Measurements from ENCODE around the gene SLC37A3. TPM values are rescaled to one million over a fixed set of nuclear protein-coding genes. Genes with fewer than 3 reads are reported as not detected.

Gene SLC37A3
- polyA plus RNA-seq (2011; rRNA removed) (46.4 and 53.2 TPM in 2 replicates), polyA plus RNA-seq (2017; fragmentation: RNase III; extraction: RNeasy Plus Mini Kit Qiagen cat#74134 plus additional on column Dnase treatment) (23.0 to 30.0 TPM (median 26.9 TPM) in 3 replicates), polyA minus RNA-seq (2011; rRNA and poly(A)+ RNA removed) (53.5 and 77.5 TPM in 2 replicates)
- 21.7 and 26.3 TPM in 2 replicates for polyA plus RNA-seq (2012; cell fraction: cytosol; rRNA removed)
- 33.5 and 72.2 TPM in 2 replicates for polyA plus RNA-seq (2012; cell fraction: nucleus; rRNA removed)

GRCh38 chr7:140397784-140398750 lies at the start of gene SLC37A3:
SLC37A3 (minus strand) TSS chr7:140398530; CDS start chr7:140382526, 16,004 bp downstream.
- TF ChIP-seq USF2 (IDR thresholded peaks at IDR 0.05) (peak; percentile 95), GATA3 (IDR thresholded peaks at IDR 0.05; ENCODE audit: borderline replicate concordance) (no peak), MAX (IDR thresholded peaks at IDR 0.05) (peak; percentile 60), EHMT2 (IDR thresholded peaks at IDR 0.05; ENCODE audit: low read depth) (no peak), JUN (IDR thresholded peaks at IDR 0.05) (peak in 1 of 2 experiments; percentile 64; a peak in 2 of 5 replicates), POLR2A (IDR thresholded peaks at IDR 0.05; ENCODE audit: low read length) (peak; percentile 87), PHF8 (IDR thresholded peaks at IDR 0.05; ENCODE audit: borderline replicate concordance, low read depth) (peak; percentile 74; the same call in 1 of the 2 replicates), ZC3H11A (IDR thresholded peaks at IDR 0.05) (no peak), CTCF (IDR thresholded peaks at IDR 0.05) (no peak), BCL3 (IDR thresholded peaks at IDR 0.05) (0 out of 3 replicates have a peak, but pooled peaks have one; percentile 44), ELK1 (IDR thresholded peaks at IDR 0.05; ENCODE audit: low read depth, low read length) (no peak), PBX3 (IDR thresholded peaks at IDR 0.05) (0 out of 2 replicates have a peak, but pooled peaks have one; percentile 48), NFE2L2 (conservative IDR thresholded peaks at IDR 0.05; ENCODE audit: low read length) (no peak), RNF2 (IDR thresholded peaks at IDR 0.05; ENCODE audit: borderline replicate concordance, low read depth) (no peak), JUNB (IDR thresholded peaks at IDR 0.05) (no peak), CHD2 (IDR thresholded peaks at IDR 0.05; ENCODE audit: low read length, partially characterized antibody) (no peak), KDM1A (IDR thresholded peaks at IDR 0.05; ENCODE audit: low read depth) (no peak), RFX5 (IDR thresholded peaks at IDR 0.05) (no peak), NPAS2 (CRISPR knock-in tag; IDR thresholded peaks at IDR 0.05; ENCODE audit: borderline replicate concordance) (no peak)
- CTCF ChIA-PET, result no interaction called here
- 1% methylated on average over 24 of the region's 66 CpGs for WGBS (ENCODE audit: missing lambda C conversion rate)

More at GRCh38 chr7:140397784-140398750, at the start of gene SLC37A3:
- DNase-seq (ENCODE audit: low read depth in 1 of 2, low spot score in 1 of 2), result peak; percentile 75 to 96
- FAIRE-seq, result no peak
- Histone ChIP-seq H3K27ac (peak within 1 kb of the TSS; percentile 90 to 100), H3K9me3 (no peaks in the 10 kb centered on the region), H3K4me2 (peak within 1 kb of the TSS; percentile 89), H3K4me3 (peak within 1 kb of the TSS; percentile 95), H3K4me1 (peaks cover 17% of the 10 kb centered on the region; the same call in 2 of the 3 replicates)
- peak; percentile 98 to 99 for ATAC-seq
- POLR2A ChIA-PET, result interaction anchor here (0.5 to 1.1 kb wide), 3 partner anchors 20 to 693 kb away, joined by 3 read pairs; no protein-coding TSS in a partner anchor
